HG03097 (cell line): Measurements from ENCODE around the gene PITHD1.
"Not testable (repeated sequence)": the region's sequence is repeated elsewhere in the genome, so short reads cannot be mapped to it uniquely, and the experiment has no call there.

Experiments used
- ATAC-seq: cut with Tn5 transposase; IDR thresholded peaks from one replicate; pipeline ENCODE4 v1.9.1; 2021; ENCODE audit not compliant: unreplicated experiment, low FRiP score

The PITHD1 gene

DNA sequence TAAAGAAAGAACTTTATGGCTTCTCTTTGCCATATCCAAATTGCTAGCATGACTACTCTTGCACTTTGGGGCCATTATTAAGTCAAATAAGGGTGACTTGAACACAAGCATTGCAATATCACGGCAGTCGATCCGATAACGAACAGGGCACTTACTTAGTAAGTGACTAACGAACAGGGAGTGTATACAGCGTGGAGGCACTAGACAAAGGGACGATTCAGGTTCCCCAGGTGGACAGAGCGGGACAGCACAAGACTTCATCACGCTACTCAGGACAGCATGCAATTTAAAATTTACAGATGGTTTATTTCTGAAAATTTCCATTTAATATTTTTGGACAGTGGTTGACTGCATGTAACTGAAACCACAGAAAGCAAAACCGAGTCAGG, 5.4 kb upstream of the PITHD1 start:
- ATAC-seq, result no peak

DNA sequence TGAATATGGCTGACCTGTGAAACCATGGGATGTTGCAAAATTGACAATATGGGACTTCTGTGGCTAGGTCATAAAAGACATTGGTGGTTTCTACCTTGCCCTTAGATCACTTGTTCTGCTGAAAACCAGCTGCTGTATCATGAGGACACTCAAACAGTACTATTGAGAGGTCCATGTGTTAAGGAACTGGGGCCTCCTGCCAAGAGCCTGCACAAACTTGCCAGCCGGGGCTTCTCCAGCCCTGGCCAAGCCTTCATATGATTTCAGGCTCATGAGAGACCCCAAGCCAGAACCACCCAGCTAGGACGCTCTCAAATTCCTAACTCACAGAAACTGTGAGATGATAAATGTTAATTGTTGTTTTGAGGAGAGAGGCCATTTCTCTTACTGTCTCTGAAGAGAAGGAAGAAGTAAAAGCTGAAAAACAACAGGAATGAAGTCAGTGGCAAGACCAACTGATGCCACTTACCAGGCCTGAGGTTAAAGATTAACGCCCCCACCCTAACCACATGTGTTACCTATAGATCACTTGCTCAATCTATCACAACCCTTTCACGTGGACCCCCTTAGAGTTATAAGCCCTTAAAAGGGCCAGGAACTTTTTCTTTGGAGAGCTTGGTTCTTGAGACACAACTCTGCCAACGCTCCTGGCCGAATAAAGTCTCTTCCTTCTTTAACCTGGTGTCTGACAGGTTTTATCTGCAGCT, 3.9 kb upstream of the PITHD1 start:
- no peak for ATAC-seq

DNA sequence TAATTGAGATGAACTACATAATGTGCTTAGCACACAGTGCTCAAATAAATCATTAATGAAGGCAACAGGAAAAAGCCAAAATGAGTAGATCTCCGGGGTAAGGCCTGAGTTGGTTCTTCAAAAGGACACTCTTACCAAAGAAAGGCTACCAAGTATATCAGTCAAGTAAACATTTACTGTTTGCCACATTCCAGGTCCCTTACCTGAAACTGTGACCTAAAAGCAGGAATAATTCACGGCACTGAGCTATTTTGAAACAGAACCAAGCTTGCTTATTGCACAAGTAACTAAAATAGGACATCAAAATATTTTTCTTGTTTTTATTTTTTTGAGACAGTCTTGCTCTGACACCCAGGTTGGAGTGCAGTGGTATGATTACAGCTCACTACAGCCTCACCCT, 2.0 kb upstream of the PITHD1 start:
- ATAC-seq, result no peak

DNA sequence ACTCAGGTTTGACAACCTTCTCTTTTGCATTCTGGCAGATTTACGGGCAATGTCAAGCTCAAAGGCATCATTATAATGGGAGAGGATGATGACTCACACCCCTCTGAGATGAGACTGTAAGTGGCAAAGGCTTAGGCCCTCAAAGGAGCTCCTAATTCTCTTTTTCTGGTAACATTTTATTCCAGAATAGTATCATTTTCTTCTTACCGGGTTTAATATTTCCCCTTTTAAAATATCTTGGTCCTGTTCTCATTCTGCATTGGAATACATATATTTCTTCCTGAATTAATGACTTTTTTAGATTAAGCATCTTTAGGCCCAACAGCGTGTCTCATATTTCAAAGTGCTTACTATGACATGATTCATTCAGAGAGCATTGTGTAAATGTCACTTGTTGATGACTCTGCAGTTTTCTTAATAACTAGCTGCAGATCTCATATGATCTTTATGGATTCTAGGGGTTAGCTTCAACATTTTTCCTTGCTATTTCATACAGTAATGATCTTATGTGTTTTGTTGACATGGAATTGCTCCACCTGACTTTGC, 1.7 kb downstream of the PITHD1 start:
- ATAC-seq, result no peak

DNA sequence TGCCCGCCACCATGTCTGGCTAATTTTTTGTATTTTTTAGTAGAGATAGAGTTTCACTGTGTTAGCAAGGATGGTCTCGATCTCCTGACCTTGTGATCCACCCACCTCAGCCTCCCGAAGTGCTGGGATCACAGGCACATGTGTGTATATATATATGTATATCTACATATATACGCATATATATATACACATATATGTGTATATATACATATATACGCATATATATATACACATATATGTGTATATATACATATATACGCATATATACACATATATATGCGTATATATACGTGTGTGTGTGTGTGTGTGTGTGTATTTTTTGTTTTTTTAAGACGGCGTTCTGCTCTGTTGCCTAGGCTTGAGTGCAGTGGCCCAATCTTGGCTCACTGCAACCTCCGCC, 4.9 kb downstream of the PITHD1 start:
- ATAC-seq, result not testable (repeated sequence)

DNA sequence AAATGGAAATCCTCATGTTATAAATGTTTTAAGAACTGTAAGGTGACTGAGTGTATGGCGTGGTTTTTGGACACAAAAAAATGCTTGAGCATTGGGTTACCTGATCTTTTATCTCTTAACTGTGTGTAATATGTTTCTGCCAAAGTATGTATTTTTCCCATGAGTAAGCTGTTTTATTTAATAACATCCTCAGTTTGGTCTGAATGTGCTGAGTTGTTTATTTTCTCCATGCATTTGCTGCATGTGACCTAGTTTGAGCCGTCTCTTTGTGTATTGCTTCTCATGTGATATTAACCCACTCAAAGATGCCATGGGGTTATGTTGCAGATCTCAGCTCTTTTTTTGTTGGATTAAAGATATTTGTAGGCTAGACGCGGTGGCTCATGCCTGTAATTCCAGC, 6.6 kb downstream of the PITHD1 start:
- ATAC-seq, result no peak

DNA sequence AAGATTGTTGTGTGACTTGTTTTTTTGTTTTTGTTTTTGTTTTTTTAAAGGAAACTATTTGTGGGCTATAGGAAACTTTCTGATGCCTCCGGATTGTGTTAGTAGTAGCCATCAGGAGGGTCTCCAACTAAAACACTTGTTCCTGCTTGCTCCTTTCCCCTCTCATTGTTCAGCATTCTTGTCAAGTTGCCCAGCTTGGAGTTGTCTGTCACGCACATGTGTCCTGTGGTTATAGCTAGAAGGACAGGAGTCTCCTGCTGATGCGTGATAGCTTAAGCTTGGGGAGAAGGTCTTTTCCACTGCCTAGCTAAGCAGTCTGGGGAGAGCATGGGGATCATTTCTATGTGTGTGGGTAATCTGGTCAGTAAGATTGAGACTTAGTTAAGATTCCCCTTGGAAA, 9.5 kb downstream of the PITHD1 start:
- ATAC-seq, result no peak

DNA sequence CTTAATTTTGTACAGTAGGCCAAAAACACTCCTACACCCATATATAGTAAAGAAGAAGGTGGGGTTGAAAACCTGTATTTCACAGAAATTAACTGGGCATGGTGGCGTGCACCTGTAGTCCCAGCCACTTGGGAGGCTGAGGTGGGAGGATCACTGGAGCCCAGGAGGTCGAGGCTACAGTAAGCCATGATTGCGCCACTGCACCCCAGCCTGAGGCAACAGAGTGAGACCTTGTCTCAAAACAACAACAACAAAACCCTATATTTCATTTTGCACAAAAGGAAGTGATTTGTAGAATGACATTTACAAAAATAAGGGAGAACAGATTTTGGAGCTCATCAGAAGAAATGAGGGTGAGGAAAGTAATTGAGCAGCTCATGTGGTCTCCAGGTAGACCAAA, 10.5 kb downstream of the PITHD1 start:
- ATAC-seq, result no peak

DNA sequence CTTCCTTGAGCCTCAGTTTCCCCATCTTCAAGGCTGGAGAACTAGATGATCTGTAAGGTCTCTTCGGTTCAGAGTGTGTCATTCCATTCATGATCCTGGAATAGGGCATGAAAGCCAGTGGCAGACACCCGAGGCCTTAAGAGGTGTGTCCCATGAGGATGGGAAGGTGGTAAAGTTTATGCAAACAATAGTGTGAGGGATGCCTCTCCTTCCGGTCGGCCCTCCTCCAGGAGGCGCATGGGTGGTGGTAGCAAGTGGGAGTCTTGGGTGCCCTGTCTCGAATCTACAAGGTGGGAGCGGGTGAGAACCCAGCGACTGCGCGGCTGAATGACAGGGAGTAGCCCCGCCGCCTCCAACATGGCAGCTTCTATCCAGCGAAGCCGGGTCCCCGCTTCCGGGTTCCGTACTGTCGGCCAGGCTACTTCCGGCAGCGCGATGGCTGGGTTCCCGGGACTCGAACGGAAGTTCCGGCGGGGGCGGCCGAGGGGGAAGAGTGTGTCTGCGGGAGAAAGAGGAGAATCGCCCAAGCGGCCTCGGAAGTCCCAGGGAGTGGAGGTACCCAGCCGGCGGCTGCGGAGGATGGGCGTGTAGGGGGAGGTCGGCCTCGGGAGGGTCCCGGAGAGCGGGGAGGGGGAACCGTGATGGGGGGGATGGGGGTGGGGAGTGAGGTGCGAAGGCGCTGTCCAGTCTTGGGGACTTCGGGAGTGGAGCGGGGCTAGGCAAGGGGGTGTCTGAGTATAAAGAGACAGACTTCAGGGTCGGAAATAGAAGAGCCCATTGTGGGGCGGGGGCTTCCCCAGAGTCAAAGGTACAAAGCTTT, 12.7 kb downstream of the PITHD1 start, which contains the start of gene LYPLA2:
TSS of gene LYPLA2 (plus strand) at position 450 of the 820 bp plus-strand sequence. CDS start 1,538 bp downstream, outside the sequence.
- peak; percentile 73 for ATAC-seq

DNA sequence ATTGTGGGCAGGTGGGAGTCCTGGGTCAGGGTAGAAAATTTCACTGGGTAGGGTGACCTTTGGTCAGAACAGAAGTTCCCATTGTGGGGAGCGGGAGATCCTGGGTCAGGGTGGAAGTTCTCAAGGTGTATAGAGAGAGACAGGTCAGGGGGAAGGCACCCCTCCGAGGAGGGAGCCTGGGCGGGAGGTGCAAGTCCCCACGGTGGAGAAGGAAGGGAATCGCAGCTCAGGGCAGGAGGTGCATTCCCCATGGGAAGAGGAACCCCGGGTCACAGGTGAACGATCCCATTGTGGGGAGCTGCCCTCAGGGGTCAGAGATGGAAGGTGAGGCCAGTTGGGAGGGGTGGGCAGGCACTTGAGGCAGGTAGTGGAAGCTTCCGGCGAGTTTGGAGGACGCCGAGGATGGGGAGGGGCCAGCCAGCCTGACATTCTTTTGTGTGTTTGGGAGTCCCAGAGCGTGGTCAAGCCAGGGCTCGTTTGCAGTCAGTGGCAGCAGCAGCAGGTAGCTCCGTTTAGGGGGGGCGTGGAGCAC, 13.4 kb downstream of the PITHD1 start:
- peak; percentile 4 for ATAC-seq

DNA sequence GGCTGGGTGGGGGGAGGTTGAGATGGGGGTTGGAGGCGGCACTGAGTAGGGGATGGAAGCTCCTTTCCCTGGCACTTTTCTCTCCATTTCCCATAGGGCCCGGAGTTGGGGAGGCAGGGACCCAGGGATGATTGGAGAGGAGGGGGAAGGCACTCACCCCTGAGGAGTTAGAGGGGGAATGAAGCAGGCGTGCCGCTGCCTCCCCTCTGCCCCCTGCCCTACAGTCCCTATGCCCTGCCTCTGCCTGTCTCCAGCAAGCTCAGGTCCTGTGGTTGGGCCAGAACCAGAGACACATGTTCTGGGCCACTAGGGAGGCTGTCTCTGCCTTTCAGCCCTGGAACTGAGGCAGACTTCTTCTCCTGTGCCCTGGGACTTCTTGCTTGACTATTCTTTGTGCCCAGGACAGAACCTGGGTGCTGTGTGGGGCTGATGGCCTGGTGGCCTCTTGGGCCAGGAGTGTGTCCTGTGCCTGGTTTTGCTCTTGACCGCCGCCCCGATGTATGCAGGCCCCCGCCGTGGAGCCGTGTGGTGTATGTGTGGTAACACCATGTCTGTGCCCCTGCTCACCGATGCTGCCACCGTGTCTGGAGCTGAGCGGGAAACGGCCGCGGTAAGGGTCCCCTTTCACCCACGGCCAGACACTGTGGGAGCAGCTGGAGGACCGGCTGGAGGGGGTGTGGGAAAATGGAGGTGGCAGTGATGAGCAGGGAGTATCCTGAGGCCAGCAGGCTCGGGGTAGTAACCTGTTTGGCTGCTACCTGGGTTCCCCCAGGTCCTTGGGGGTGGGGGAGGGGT, 14.1 kb downstream of the PITHD1 start:
- ATAC-seq, result no peak

DNA sequence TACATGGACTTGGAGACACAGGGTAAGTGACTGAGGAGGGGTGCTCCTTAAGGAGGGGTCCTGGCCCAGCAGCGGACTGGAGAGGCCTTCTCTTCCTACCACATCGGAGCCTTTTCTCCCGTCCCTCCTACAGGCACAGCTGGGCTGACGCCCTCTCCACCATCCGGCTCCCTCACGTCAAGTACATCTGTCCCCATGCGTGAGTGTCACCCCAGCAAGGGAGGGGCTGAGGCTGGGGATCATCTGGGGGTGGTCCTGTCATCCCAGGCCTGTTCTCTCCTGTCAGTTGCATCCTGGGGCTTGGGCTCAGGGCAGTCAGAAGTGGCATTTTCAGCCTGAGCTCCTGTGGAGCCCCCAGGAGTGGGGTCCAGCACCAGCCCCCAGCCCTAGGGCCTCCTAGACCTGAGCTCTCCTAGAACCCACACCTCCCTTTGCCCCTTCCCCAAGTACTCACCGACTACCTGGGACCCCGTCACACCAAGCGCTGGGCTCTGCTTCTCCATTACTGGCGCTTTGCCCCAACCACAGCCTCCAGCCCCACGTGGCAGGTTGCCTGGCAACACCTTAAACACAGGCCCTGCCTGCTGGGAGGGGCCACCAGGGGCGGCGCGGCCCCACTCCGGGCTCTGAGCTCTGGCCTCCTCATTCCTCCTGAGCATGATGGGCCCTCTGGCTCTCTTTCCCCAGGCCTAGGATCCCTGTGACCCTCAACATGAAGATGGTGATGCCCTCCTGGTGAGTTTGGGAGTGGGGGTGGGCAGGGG, 15.0 kb downstream of the PITHD1 start:
- no peak for ATAC-seq

DNA sequence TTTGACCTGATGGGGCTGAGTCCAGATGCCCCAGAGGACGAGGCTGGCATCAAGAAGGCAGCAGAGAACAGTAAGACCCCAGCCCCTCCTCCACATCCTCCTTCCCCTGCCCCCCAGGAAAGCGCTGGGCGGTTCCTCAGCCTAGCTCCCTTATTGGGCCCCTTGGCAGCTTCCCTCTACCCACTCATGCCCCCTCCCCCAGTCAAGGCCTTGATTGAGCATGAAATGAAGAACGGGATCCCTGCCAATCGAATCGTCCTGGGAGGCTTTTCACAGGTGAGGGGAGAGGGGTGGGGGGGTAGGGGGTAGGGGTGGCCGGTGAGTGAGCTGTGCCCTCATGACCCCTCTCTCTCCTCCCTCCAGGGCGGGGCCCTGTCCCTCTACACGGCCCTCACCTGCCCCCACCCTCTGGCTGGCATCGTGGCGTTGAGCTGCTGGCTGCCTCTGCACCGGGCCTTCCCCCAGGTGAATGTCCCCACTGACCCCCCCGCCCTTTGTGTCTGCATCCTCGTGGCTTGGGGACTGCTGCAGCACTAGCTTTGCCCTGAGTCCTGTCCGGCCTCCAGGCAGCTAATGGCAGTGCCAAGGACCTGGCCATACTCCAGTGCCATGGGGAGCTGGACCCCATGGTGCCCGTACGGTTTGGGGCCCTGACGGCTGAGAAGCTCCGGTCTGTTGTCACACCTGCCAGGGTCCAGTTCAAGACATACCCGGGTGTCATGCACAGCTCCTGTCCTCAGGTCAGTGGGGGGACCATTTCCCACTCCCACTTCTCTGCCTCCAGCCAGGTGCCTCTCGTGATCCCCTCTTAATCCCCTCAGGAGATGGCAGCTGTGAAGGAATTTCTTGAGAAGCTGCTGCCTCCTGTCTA, 15.9 kb downstream of the PITHD1 start:
- ATAC-seq, result no peak

DNA sequence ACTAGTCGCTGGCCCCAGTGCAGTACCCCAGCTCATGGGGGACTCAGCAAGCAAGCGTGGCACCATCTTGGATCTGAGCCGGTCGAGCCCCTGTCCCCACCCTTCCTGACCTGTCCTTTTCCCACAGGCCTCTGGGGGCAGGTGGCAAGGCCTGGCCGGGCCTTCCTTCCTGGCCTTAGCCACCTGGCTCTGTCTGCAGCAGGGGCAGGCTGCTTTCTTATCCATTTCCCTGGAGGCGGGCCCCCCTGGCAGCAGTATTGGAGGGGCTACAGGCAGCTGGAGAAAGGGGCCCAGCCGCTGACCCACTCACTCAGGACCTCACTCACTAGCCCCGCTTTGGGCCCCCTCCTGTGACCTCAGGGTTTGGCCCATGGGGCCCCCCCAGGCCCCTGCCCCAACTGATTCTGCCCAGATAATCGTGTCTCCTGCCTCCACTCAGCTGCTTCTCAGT, 16.5 kb downstream of the PITHD1 start:
- not testable (repeated sequence) for ATAC-seq

DNA sequence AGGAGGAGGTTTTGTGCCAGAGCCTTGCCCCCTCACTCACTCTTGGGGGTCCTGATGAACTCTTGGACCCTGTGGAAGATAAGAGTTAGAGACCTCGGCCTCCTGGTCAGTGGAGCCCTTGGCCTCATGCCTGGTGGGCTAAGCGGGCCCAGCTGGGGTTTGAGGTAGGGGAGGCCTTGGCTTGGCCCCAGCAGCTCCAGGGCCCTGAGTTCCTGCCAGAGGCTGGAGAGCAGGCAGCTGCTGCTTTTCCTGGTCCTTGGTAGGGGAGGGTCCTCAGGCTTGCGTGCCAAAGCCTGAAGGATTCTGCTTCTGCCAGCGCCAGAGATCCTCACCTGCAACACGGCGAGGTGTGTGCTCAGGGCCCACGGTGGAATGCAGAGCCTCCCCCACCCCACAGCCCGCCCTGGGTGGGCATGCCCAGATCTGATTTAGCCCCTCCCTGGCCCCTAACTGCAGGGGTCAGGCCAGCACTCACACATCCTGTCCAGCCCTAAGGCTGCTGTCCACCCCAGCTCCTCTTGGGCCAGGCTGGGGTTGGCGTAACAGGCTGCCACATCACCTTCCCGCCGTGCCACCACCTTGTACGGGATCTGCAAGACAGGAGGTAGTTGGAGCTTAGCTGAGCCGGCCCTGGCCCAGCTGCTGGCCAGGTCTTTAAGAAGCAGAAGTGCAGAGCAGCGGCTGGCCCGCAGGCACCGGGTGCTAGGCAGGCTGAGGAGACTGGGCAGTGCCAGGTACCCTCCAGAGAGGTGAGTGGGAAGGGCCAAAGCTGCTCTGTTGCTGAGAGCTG, 17.7 kb downstream of the PITHD1 start:
- no peak for ATAC-seq

DNA sequence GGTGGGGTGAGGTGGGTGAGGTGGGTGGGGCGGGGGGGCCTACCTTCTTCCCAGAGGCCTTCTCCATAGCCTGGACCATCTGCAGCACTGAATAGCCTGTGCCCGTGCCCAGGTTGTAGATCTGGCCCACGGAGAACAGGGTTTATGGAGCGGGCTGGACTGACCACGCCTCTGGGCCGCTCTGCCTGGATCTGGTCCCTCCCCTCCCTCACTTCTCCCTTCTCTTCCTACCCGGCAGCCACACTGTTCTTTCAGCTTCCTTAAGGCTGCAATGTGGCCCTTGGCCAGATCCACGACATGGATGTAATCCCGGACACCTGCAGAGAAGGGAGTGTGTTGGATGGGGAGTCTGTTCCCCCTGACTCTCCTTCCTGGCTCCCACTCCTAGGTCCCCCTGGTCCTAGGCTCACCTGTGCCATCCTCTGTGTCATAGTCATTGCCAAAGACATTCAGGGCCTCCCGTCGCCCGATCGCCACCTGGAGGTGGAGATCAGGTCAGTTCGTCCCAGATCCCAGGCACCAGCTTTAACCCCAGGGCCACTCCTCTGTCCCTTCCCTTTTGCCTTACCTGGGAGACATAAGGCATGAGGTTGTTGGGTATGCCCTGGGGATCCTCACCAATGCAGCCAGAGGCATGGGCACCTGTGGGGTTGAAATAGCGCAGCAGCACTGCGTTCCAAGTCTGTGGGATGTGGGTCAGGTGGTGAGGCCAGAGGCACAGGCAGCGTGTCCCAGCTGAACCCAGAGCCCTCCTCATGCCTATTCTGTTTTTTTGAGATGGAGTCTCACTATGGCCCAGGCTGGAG, 18.5 kb downstream of the PITHD1 start:
- no peak for ATAC-seq
